Fibroblast of the aortic adventitia (primary cell): Measurements from ENCODE around the gene RSKR. TPM values are rescaled to one million over a fixed set of nuclear protein-coding genes. Genes with fewer than 3 reads are reported as not detected.

Experiments
- DNase-seq: peaks from one replicate; pipeline ENCODE4 v3.0.0-alpha.2; 2010; ENCODE audit warnings: low read depth
- H3K4me3 ChIP-seq: 2 replicates; pipeline ENCODE4 v1.5.1; 2011; ENCODE audit warnings: low read depth, mild to moderate bottlenecking, control low read depth, low read length, moderate library complexity
- total RNA-seq: library from RNA; depleted of rRNA; stranded (reverse); fragments of >200 nt; gene quantifications from 2 replicates; pipeline ENCODE4 v1.2.3, GENCODE V29; 2012; ENCODE audit warnings: low replicate concordance
- TF ChIP-seq, protein P1 (sequence below): IDR thresholded peaks from 2 replicates; pipeline ENCODE4 v1.5.1; 2011; ENCODE audit warnings: mild to moderate bottlenecking, low read length, control low read depth, inconsistent platforms; ENCODE audit not compliant: insufficient read depth

RSKR gene
- total RNA-seq, 1 donor: 4.3 TPM

DNA sequence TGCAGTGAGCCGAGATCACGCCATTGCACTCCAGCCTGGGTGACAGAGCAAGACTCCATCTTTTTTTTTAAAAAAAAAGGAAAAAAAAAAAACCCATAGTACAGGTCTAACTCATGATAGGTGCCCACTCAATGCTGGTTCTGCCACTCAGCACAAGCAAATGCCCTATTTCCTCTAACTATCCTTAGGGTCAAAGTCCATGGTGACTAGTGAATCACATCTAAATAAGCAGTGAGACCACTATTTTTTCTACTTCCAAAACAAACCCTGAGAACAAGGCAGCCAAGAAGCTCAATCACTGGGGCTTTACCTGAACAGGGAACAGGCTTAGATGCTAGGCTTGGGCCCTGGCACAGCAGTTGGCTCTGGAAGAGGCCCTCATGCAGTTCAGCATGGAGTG, 27.6 kb upstream of the RSKR start:
- TF ChIP-seq, protein P1, sequence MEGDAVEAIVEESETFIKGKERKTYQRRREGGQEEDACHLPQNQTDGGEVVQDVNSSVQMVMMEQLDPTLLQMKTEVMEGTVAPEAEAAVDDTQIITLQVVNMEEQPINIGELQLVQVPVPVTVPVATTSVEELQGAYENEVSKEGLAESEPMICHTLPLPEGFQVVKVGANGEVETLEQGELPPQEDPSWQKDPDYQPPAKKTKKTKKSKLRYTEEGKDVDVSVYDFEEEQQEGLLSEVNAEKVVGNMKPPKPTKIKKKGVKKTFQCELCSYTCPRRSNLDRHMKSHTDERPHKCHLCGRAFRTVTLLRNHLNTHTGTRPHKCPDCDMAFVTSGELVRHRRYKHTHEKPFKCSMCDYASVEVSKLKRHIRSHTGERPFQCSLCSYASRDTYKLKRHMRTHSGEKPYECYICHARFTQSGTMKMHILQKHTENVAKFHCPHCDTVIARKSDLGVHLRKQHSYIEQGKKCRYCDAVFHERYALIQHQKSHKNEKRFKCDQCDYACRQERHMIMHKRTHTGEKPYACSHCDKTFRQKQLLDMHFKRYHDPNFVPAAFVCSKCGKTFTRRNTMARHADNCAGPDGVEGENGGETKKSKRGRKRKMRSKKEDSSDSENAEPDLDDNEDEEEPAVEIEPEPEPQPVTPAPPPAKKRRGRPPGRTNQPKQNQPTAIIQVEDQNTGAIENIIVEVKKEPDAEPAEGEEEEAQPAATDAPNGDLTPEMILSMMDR: no peak
- H3K4me3 ChIP-seq: no peak overlapping the region
- no peak for DNase-seq

DNA sequence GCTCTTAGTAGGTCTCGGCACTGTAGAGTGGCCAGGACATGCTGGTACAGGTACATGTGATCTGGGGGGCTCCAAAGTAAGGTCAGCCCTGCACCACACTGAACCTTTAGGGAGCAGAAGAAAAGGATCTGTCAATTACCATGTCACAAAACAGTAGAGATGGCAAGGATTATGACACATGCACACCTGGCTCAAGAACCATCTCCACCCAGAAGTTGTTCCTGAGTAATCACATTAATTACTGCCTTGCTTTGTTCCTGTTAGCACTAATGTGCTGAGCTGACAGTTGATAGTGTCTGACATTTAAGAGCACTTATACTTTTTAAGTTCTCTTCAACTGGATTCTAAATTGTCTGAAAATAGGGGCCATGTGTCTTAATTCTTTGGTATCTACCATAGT, 21.5 kb upstream of the RSKR start:
- DNase-seq: no peak
- TF ChIP-seq, protein P1: no peak

DNA sequence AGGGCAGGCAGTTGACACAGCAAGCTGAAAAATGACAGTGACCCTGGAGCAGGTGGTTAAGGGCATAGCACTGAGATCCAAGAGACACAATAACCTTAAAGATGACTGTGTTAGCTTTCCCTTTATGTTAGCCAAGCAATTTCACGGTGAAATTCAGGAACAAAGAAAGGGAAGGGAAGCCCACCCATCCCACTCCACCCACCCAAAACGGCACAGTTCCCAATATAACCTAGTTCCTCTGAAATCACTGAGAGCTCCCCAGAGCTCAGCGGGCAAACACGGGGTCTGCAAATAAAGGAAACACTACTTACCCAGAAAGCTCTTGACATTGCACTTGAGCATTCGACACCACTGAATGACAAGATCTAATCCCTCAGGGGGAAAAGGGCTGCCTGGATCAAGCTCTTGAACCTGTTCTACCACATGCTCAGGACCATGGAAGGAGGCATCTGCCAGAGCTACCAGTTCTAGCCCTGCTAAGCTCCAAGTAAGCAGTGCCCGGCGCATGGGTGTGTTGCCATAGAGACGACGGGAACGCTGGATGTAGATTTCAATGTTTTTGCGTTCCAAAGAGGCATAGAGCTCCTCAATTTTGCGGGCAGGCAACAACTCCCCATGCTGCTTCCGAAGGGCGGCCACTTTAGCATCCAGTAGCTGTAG, 20.4 kb upstream of the RSKR start:
- TF ChIP-seq, protein P1: no peak
- no peak for DNase-seq
- no peak overlapping the region for H3K4me3 ChIP-seq

More for the DNA sequence above, 21.5 kb upstream of the RSKR start:
- H3K4me3 ChIP-seq: no peak overlapping the region

DNA sequence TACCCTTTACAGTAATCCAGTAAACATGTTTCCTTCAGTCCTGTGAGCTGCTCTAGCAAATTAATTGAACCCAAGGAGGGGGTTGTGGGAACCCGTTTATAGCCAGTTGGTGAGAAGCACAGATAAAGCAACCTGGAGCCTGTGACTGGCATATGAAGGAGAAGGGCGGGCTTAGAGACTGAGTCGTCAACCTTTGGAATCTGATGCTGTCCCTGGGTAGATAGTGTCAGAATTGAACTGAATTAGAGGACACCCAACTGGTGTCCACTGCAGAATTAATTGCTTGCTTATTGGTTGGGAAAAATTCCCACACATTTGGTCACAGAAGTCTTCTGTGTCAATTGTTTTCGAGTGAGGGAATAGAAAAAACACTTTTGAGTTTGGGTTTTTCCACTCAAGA, 12.8 kb upstream of the RSKR start:
- DNase-seq: no peak
- no peak overlapping the region for H3K4me3 ChIP-seq
- TF ChIP-seq, protein P1: no peak

DNA sequence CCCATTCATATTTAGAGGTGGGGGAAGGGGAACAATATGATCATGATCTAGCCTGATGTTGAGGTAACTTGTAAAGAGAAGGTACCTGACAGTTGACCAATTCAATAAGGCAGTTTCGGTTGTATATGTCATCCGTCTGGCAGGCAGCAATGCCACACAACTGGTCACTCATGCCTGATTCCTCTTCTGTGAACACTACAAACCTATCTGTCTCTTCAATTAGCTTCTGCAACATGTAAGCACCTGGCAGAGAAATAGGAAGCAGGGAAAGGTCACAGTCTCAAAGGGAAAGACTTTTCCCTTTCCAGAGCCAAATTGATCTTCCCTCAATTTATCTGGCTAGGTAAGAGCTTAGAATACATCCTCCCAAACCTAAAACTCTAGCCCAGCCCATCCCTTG, 10.2 kb upstream of the RSKR start:
- TF ChIP-seq, protein P1: no peak
- DNase-seq: no peak
- H3K4me3 ChIP-seq: no peak overlapping the region

DNA sequence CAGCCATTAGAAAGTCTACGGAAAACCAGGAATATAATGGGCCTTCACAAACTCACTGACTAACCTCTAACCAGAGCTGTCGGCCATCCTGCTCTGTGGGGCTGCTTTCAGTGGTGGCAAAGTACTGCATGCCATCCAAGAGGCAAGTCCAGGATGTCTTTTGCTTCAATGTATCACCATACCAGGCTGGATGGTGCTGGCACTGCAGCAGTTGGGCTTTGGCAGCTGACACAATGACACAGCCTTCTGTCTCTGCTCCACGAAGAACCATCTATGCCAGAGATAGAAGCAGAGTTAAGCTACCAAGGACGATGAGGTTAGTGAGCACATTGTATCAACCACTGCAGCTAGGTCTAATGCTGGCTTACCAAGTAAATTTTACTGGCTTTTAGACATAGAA, 9.7 kb upstream of the RSKR start:
- TF ChIP-seq, protein P1: no peak
- no peak overlapping the region for H3K4me3 ChIP-seq
- DNase-seq: no peak

DNA sequence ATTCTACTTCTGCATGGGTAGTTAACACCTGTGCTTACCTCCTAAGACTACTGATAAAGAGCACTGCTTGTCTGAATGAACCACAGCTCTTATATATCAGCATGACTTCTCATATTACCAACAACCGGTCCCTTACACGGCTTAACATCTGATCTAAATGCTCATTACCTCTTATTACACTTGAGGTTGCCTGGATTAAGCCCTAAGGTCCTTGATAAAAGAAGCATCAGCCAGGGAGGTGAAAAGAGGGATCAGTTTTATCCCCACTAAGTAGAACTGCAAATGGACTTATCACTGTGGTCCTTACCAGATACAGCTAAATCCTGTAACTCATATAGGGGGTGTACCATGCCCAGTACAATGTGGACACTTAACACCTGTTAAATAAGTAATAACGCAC, 8.2 kb upstream of the RSKR start:
- DNase-seq: no peak
- H3K4me3 ChIP-seq: no peak overlapping the region
- TF ChIP-seq, protein P1: no peak
